Stimulated activated CD4-positive, alpha-beta T cell treated with anti-CD3 and anti-CD28 coated beads, TNF-alpha, amount 100 ng/mL, for 4 hours (primary cell): ENCODE measurements around the gene ANKH.

Source experiments
- DNase-seq, 3 experiments: peaks; one replicate each; pipeline ENCODE4 v3.0.0-alpha.2; 2020; ENCODE audit warnings: low read depth in 3 of 3

The ANKH gene

GRCh38 chr5:14738050-14738449 lies 133.5 kb downstream of the ANKH start:
- no peak for DNase-seq

- no peak for DNase-seq
Observed at GRCh38 chr5:14737291-14737690, 134.3 kb downstream of the ANKH start.

- no peak for DNase-seq
Observed at GRCh38 chr5:14735944-14736343, 135.6 kb downstream of the ANKH start.

DNA sequence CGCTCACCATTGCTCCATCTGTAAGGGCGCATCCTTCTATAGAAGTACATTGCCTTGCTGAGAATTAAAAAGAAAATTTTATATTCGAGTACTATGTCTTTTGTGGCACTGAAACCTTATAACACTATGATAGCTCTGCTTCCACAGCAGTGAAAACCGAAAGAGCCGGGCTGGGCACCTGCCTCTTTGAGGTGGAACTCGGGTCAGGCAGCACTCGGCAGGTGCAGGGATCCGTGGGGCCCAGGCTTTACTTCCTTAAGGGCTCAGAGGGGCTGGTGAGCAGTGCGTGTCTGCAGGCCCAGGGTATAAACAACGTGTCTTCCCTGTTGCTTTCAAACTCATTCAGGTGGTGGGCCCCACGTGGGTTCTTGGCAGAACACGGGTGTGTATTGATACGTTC lies 137.2 kb downstream of the ANKH start:
- no peak for DNase-seq

- DNase-seq, result no peak
Observed at GRCh38 chr5:14733661-14734060, 137.9 kb downstream of the ANKH start.

- DNase-seq, result no peak
Observed at GRCh38 chr5:14732991-14733390, 138.6 kb downstream of the ANKH start.

DNA sequence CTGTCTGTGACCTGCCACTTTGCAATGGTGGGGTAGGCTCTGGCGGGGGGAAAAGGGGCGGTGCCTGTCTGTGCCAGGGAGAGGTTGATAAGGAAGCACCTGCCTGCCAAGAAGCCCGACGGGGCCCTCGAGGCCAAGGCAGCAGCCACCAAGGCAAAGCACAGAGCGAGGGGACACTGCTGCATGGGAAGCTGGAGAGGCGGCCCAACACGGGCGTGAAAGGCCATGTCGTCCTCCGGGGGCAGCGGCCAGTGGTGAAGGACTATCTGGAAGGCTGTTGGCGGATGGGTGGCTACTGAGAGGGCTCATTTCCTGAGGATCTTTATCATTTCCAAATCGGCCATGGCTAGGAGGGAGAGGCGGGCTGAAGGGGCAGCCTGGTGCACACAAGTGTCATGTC lies 140.7 kb downstream of the ANKH start:
- DNase-seq, result no peak

GRCh38 chr5:14730466-14730865 lies 141.1 kb downstream of the ANKH start:
- DNase-seq, result no peak

DNA sequence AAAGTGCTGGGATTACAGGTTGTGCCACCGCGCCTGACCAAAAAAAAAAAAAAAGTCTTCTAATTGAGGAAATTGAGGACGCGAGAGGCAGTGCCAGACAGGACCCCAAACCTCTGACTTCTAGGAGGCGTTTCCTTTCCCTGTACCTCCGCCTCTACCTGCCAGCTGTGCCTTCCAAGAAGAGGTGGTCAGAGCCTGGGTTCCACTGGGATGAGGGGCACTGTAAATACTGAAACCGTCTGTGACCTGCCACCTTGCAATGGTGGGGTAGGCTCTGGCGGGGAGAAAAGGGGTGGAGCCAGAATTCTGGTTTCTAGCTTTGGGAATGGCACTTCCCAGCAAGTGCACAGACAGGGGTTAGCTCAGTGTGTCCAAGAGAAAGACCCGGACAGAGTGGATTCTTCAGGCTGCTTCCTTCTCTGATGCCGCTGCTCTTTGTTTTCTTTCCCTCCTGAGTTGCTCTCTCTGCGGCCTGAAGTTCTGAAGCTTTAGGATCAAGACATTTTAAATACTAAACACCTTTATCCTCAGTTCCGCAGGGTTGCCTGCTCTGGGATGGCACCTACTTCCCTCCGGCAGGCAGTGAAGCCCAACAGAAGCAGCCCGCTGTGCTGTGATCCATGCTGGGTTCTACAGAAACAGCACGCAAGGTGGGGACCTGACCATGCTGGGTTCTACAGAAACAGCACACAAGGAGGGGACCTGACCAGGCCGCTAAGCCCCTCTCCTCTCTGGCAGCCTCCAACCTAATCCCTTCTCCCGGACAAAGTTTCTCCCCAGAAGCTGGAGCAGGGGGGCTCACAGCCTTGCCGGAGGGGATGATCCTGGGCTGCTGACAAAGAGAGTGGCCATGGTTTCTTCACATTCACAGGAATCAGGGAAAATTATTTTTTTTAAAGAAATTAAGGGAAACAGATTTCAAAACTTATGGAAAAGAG lies 141.9 kb downstream of the ANKH start:
- no peak for DNase-seq

GRCh38 chr5:14728459-14728938 lies 143.1 kb downstream of the ANKH start:
- DNase-seq, result no peak

GRCh38 chr5:14727928-14728458 lies 143.6 kb downstream of the ANKH start:
- DNase-seq, result no peak

- DNase-seq, result peak; percentile 38 to 59 (median 49)
Observed at GRCh38 chr5:14727428-14727865, 144.1 kb downstream of the ANKH start.

DNA sequence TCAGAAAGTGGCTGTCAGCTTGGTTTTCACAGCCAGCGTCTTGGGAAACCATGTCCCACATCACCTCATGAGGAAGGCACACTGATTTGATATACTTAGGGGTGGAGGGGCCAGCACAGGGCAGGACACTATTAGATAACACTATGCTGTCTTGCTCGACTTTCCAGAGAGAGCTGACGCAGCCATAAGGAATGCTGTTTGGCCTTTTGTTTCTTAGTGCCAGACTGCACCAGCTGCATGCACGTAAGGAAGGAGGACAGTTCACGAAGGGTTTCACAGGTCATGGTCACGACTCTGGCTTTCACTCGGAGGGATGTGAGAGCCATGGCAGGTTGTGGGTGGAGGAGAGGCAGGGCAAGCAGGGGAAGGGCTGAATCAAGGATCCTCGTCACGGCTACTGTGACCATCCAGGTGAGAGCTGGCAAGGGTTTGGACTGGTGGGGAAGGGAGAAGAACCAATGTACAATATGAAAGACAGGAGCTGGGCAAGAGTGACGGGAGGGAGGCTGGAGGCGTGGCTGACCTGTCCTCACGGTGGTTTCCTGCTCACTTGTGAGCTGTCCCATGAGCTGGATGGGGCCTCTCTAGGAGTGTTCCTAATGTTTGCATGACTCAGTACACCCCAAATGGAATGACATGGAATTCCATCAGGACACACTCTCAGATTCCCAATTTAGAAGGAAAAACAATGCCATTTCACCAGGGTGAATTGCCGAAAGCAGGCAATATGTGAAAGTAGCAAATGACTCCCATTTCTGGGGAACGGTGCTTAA lies 145.3 kb downstream of the ANKH start:
- no peak for DNase-seq

GRCh38 chr5:14724633-14725032 lies 146.9 kb downstream of the ANKH start:
- no peak for DNase-seq

- no peak for DNase-seq
Observed at GRCh38 chr5:14723701-14724132, 147.9 kb downstream of the ANKH start.

GRCh38 chr5:14722923-14723322 lies 148.7 kb downstream of the ANKH start:
- no peak for DNase-seq

DNA sequence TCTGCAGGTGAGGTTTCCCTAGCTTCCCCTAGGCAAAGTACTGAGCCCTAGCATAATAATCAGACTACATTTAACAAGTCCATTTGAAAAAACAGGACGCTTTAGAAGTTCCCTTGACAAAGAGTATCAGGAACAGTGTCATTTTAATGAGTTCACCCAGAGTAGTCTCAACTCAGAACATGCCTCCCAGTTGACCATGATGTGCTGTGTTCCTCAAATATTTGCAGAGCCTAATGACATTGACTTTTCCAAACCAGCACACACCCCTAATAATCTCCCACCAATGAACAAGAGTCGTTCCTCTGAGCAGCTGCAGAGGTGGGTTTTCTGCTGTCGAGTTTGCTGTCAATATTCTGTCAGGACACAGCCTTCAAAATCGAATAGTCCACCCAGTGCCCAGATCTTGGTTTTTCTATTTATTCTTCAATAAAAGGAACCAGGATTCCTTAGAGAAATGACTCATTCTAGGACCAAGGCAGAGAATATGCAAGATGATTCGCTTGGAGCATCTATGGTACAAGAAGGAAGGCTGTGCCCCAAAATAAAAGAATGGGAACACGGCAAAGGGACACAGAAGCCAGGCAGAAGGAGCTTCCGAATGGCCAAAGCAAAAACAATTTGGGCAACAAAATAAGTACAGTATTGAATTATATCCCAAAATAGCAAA lies 149.5 kb downstream of the ANKH start:
- no peak for DNase-seq

DNA sequence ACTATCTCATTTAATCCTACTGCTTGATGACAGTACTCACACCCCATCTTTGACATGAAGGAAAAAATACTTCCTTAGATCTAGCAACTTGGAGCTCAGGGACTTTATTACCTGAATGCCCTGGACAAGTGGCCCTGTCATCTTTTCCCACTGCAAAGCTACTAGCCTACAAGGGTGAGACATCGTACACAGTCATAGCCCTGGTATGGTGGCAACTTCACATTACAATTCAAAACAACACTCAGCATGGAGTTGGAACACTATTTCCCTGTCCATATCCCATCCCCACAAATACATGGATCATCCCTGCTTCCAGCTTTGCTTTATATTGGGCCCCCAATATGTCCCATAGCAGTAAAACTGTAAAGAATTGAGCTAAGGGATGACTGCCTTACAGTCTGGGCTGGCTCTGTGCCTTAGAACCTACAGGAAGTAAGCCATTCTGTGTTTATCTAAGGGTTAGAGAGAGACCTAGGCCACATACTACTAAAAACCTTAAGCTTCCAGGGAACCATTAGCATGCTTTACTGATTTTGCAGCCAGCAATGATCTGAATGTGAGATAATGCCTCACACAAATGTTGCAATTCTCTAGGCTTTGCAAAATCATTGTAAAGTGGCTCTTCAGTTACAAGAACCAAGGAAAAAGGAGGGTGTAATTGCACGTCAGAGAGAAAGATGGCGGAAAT lies 151.2 kb downstream of the ANKH start:
- no peak for DNase-seq

GRCh38 chr5:14718778-14719177 lies 152.8 kb downstream of the ANKH start:
- no peak for DNase-seq

DNA sequence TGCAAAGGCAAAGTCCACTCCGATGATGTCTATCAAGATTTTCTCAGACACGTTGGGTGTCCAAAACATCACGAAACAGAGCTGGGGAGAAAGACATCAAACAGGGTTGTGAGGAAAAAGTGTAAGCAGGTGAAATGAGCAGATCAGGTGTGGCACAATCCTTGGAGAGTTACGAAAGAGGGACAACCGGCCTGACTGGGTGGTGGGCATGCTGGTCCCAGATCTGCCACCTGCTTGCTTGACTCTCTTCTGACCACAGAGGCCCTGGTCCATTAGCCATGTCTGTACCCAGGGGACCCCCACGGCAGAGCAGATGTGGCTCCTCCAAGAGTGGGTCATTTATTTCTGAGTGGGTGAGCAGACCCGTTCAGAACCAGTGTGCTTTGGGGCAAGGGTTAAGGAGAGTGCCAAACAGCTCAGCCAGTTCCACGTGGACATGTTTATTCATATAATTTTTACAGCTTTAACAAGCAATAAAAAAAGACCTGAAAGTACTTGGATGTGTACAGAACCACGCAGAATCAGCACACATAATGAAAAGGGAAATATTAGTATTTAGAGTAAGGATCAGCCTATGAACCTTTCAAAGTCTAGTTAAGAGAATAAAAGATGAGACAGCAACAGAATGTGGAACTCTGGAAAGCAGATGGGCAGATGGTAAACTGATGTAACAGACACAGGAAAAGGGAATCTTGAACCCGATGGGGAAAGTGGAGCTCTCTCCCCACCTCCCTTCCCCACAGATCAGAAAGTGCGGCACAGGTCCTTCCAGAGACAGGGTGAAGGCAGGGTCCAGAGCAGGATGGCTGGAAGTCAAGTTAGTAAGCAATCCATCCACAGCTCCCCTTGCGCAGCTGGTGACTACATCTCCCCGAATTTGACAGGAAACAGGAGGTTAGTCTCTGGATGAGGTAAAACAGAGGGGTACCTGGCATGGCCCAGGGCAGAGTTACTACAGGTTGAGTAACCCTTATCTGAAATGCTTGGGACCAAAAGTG lies 154.5 kb downstream of the ANKH start:
- no peak for DNase-seq
